GM19372 (cell line): Measurements from ENCODE around the gene CASR.
A peak's percentile ranks its signal among the peaks of the same experiment; 100 is the strongest.
"Not testable (repeated sequence)": the region's sequence is repeated elsewhere in the genome, so short reads cannot be mapped to it uniquely, and the experiment has no call there.

Experiments used
- ATAC-seq: cut with Tn5 transposase; IDR thresholded peaks from one replicate; pipeline ENCODE4 v1.9.1; 2021; ENCODE audit warnings: mild to moderate bottlenecking, low read depth, moderate library complexity; ENCODE audit not compliant: unreplicated experiment

The CASR gene

DNA sequence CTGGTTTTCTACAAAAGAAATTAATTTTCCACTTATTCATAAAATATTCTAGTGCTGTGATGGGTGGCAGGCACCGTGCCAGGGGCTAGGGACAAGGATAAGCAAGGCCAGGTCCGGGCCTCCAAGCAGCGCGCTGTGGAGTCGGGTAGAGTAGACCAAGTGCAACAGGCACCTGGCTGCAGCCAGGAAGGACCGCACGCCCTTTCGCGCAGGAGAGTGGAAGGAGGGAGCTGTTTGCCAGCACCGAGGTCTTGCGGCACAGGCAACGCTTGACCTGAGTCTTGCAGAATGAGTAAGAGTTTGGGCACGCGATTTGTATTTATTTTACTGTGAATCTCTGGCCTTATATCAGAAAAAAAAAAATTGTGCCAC is at the start of gene CASR:
TSS of gene CASR (plus strand) at position 148 of the 372 bp plus-strand sequence. CDS start 70,522 bp downstream, outside the sequence.
- no peak for ATAC-seq

GRCh38 chr3:122146466-122146865 is 37.0 kb upstream of the CASR start:
- peak; percentile 72 for ATAC-seq

DNA sequence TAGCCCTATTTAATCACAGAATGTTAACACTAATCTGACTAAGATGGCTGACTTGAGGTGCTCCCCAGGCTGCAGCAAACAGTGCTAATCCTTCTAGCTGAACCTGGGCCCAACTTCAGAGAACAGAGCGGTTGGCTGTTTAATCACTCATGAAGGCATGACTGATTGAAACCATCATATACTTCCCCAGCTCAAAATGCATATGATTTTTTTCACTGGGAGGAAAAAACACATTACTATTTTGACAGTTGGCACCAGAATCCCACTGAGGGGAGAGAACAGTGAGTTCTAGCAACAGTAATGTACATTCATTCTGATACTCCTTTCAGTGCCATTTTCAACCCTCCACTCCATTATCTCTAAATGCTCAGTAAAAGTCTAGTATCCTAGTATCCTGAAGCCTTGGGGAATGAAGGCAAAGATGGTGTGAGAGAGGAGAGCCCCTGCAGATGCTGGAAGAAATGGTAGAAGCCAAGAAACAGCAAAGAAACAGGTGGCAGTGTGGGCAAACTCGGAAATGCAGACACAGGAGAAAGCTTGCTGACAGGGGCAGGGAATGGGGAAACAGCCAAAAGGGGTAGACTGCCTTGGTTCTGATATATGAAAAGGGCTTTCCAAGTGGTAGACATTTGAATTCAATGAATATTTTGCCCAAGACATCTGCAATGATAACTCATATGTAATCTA is 34.4 kb upstream of the CASR start:
- ATAC-seq = no peak

DNA sequence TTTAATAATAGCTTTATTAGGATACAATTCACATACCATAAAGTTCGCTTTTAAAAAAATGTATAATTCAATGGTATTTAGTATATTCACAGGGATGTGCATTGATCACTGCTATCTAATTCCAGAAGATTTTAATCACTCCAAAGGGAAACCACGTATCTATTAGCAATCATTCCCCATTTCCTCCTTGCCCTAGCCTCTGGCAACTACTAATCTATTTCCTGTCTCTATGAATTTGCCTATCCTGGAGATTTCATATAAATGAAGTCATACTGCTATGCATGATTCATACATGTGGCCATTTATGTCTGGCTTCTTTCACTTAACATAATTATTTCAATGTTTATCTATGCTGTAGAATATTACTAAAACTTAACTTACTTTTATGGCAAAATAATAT is 32.0 kb upstream of the CASR start:
- no peak for ATAC-seq

DNA sequence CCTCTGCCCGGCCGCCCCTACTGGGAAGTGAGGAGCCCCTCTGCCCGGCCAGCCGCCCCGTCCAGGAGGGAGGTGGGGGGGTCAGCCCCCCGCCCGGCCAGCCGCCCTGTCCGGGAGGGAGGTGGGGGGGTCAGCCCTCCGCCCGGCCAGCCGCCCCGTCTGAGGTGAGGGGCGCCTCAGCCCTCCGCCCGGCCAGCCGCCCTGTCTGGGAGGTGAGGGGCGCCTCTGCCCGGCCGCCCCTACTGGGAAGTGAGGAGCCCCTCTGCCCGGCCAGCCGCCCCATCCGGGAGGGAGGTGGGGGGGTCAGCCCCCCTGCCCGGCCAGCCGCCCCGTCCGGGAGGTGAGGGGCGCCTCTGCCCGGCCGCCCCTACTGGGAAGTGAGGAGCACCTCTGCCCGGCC is 18.5 kb upstream of the CASR start:
- not testable (repeated sequence) for ATAC-seq

DNA sequence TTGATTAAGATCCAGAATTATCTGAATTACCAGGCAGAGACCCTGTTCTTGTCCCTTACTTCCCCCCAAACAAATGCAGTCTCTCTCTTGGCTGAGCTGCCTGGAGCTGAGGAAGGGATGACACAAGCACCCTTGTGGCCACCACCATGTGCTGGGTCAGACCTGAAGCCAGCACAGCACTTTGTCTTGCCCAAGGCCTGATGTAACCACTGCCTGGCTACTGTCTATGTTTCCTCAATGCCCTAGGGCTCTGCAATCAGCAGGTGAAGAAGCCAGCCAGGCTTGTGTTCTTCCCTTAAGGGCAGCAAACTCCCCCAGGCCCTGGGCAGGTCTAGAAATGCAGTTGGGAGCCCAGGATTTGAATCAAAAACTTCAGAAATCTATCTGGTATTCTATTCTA is 15.8 kb upstream of the CASR start:
- no peak for ATAC-seq

DNA sequence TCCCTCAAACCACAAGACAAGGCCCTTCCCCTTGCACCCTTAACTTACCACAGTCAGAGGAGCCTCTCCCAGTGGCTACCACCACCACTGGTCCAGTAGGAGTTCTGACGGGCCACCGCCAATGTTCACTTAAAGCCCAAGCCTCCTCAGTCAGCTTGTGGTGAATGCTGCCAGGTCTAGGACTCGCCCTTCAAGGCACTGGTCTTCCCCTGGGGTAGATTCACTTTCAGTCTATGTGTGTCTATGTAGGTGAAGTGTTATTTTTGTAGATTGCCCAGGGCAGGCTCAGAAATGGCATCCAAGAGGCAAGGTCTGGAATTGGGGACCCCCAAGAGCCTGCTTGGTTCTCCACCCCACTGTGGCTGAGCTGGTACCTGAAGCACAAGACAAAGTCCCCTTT is 15.4 kb upstream of the CASR start:
- ATAC-seq = no peak

- ATAC-seq = no peak
Observed at GRCh38 chr3:122169911-122170310, 13.6 kb upstream of the CASR start.

DNA sequence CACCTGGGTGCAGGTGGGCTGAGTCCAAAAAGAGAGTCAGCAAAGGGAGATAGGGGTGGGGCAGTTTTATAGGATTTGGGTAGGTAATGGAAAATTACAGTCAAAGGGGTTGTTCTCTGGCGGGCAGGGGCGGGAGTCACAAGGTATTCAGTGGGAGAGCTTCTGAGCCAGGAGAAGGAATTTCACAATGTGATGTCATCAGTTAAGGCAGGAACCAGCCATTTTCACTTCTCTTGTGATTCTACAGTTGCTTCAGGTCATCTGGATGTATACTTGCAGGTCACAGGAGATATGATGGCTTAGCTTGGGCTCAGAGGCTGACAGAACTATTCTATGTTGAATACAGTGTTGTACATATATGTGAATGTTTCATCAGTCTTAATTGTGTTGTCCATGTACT is 12.1 kb upstream of the CASR start:
- not testable (repeated sequence) for ATAC-seq

- no peak for ATAC-seq
Observed at GRCh38 chr3:122178711-122179110, 4.8 kb upstream of the CASR start.

DNA sequence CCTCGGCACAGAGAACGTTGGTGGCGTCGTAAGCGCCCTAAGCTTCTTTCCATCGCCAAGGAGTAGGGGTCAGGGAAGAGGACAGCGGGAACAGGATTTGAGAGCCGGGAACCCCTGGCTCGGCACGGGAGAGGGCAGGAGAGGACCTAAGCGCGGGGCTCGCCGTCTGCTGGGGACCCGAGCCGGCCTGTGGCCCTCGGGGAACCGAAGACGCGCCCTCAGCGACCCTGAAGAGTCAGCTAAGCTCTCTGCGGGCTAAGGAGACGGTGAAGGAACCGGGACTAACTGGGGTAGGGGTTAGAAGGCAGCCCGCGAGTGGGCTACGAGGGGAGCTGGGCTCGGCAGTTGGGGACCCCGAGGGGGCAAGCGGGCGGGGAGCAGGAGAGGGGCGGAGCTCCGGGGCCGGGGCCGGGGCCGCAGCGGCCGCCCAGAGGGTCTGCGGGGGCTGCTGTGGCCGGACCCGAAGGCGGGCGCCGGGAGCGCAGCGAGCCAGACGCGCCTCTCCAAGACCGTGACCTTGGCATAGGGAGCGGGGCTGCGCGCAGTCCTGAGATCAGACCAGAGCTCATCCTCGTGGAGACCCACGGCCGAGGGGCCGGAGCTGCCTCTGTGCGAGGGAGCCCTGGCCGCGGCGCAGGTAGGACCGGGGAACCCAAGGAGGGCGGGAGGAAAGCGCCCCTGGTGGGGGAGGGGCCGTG is 574 bp downstream of the CASR start:
- ATAC-seq = no peak

DNA sequence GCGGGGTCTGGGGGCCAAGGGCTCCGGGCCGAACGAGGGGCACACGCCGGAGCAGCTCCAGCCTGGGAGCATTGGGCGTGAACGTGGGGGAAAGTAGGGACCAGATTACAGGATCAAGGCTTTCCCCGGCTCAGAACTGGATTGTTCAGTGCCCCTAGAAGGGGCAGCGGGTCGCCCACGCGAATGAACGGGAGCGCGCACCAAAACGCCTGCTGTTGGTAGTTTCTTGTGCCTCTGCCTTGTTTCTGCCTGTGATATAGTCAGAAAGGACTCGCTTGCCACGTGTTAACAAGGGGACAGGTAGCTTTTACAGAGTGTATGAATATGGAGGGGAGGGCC is 1.1 kb downstream of the CASR start:
- no peak for ATAC-seq

- ATAC-seq = no peak
Observed at GRCh38 chr3:122186372-122186771, 2.9 kb downstream of the CASR start.

GRCh38 chr3:122188737-122189136 is 5.3 kb downstream of the CASR start:
- ATAC-seq = no peak

GRCh38 chr3:122189357-122189756 is 5.9 kb downstream of the CASR start:
- ATAC-seq = no peak

GRCh38 chr3:122190525-122190924 is 7.1 kb downstream of the CASR start:
- ATAC-seq = no peak

- no peak for ATAC-seq
Observed at GRCh38 chr3:122198966-122199365, 15.5 kb downstream of the CASR start.

DNA sequence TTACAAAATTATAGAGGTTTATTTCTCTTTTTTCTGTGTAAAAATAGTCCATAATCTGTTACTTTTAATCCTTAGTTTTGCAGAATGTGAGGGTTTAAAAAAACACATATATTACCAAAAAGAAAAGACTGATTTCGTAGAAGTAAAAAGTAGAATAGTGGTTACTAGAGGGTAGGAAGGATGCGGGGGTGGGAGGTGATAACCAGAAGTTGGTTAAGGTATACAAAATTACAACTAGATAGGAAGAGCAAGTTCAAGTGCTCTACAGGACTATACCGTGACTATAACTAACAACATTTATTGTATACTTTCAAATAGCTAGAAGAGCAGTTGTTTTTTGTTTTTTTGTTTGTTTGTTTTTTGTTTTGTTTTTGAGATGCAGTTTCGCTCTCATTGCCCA is 16.1 kb downstream of the CASR start:
- ATAC-seq = no peak

DNA sequence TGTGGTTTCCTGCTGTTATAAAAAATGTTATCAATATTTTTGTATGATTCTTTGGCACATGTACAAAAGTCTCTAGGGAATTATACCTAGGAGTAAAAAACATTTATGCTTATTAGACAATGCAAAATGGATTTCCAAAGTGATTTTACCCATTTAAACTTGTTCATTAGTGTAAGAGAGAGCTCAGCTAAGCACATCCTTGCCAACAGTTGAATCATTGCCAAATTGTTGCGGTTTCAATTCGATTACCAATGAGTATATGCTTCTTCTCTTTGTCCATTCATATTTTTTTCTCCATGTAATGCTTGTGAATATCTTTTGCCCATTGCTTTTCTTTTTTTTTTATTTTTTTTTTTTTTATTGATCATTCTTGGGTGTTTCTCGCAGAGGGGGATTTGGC is 17.2 kb downstream of the CASR start:
- no peak for ATAC-seq

DNA sequence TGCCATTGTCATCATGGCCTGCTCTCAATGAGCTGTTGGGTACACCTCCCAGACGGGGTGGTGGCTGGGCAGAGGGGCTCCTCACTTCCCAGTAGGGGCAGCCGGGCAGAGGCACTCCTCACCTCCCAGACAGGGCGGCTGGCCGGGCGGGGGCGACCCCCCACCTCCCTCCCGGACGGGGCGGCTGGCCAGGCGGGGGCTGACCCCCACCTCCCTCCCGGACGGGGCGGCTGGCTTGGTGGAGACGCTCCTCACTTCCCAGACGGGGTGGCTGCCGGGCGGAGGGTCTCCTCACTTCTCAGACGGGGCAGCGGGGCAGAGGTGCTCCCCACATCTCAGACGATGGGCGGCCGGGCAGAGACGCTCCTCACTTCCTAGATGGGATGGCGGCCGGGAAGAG is 18.0 kb downstream of the CASR start:
- not testable (repeated sequence) for ATAC-seq

DNA sequence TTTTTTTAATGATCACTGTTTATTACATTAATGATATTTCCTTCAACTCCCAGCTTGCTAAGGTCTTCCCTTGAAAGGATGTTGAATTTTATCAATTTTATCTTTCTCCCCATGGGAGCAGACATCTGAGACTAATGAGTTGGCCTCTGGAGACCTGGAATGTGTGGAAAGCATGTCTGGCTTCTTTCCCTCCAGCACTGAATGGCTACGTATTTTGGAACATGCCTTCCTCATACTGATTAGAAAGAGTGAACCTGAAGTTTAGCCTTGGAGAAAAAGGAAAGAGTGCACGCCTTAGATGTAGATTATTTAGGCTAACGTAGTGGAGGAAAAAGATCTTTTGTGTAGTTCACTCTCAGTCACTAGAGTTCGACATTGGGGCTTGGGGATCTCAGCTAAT is 25.1 kb downstream of the CASR start:
- no peak for ATAC-seq

DNA sequence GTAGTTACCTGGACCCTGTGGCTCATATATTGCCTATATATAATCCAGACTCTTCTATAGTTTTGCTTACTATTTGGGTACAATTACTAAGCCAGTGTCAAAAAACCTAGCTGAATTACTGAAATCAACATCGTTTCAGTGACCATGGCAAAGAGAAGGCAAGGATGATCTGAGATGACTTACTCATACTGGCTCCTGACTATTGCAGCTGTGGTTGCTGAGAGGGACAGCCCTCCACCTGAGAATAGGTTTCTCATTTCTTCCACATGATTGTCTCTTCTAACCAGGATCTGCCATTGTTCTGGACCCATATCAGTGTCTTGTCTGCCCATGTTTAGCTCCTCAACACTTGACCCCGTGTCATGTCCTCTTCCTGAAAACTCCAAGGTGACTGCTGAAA is 30.2 kb downstream of the CASR start:
- ATAC-seq = no peak
